ENCODE results near the gene SLC35A1.

The SLC35A1 gene

GRCh38 chr6:87504441-87504840 is 31.7 kb downstream of the SLC35A1 start:
- Histone ChIP-seq H3K4me1 (no peaks in the 10 kb centered on the region), H3K9me3 (no peaks in the 10 kb centered on the region), H3K4me3 (ENCODE audit: low read depth, low read length) (no peak overlapping the region), H3K27me3 (no peaks in the 10 kb centered on the region), H3K36me3 (peaks cover 9% of the 10 kb centered on the region)
- no peak for TF ChIP-seq CTCF (IDR thresholded peaks at IDR 0.05; ENCODE audit: low read depth, low read length)
- DNase-seq = no peak

GRCh38 chr6:87514831-87515230 is 42.1 kb downstream of the SLC35A1 start:
- Histone ChIP-seq H3K27me3 (no peaks in the 10 kb centered on the region), H3K36me3 (peaks cover 35% of the 10 kb centered on the region), H3K9me3 (no peaks in the 10 kb centered on the region), H3K4me3 (ENCODE audit: low read depth, low read length) (no peak overlapping the region), H3K4me1 (no peaks in the 10 kb centered on the region)
- no peak for DNase-seq
- no peak for TF ChIP-seq CTCF (IDR thresholded peaks at IDR 0.05; ENCODE audit: low read depth, low read length)

GRCh38 chr6:87518453-87518852 is 45.7 kb downstream of the SLC35A1 start:
- Histone ChIP-seq H3K27me3 (no peaks in the 10 kb centered on the region), H3K36me3 (peaks cover 31% of the 10 kb centered on the region)
- TF ChIP-seq CTCF (IDR thresholded peaks at IDR 0.05; ENCODE audit: low read depth, low read length) = no peak

GRCh38 chr6:87522686-87523085 is 49.9 kb downstream of the SLC35A1 start:
- no peak for DNase-seq
- no peaks in the 10 kb centered on the region for H3K27me3 ChIP-seq

More at GRCh38 chr6:87518453-87518852, 45.7 kb downstream of the SLC35A1 start:
- no peak for DNase-seq
- no peaks in the 10 kb centered on the region for H3K9me3 ChIP-seq
- no peak overlapping the region for H3K4me3 ChIP-seq (ENCODE audit: low read depth, low read length)
- H3K4me1 ChIP-seq = no peaks in the 10 kb centered on the region

GRCh38 chr6:87529221-87529620 is 56.4 kb downstream of the SLC35A1 start:
- TF ChIP-seq CTCF (IDR thresholded peaks at IDR 0.05; ENCODE audit: low read depth, low read length) = no peak
- Histone ChIP-seq H3K4me1 (no peaks in the 10 kb centered on the region), H3K27me3 (no peaks in the 10 kb centered on the region), H3K36me3 (peaks cover 11% of the 10 kb centered on the region), H3K9me3 (no peaks in the 10 kb centered on the region), H3K4me3 (ENCODE audit: low read depth, low read length) (no peak overlapping the region)
- no peak for DNase-seq

More at GRCh38 chr6:87522686-87523085, 49.9 kb downstream of the SLC35A1 start:
- H3K4me3 ChIP-seq (ENCODE audit: low read depth, low read length) = no peak overlapping the region
- H3K9me3 ChIP-seq = no peaks in the 10 kb centered on the region
- no peak for TF ChIP-seq CTCF (IDR thresholded peaks at IDR 0.05; ENCODE audit: low read depth, low read length)
- no peaks in the 10 kb centered on the region for H3K4me1 ChIP-seq
- peaks cover 17% of the 10 kb centered on the region for H3K36me3 ChIP-seq

- no peaks in the 10 kb centered on the region for H3K4me1 ChIP-seq
- H3K9me3 ChIP-seq = no peaks in the 10 kb centered on the region
- no peak for TF ChIP-seq CTCF (IDR thresholded peaks at IDR 0.05; ENCODE audit: low read depth, low read length)
- H3K4me3 ChIP-seq (ENCODE audit: low read depth, low read length) = no peak overlapping the region
- H3K27me3 ChIP-seq = no peaks in the 10 kb centered on the region
- peaks cover 21% of the 10 kb centered on the region for H3K36me3 ChIP-seq
- DNase-seq = no peak
These were observed 61.7 kb downstream of the SLC35A1 start for GRCh38 chr6:87534377-87535047.

Measured in BE2C (cell line).